HepG2 (cell line): Measurements from ENCODE around the gene CISD1. TPM values are rescaled to one million over a fixed set of nuclear protein-coding genes. Genes with fewer than 3 reads are reported as not detected.
A peak's percentile ranks its signal among the peaks of the same experiment; 100 is the strongest.

Experiments used
- ARNTL ChIP-seq: sonication (generic); formaldehyde crosslinking; IDR thresholded peaks from 2 replicates; pipeline ENCODE4 v1.4.0; 2020; ENCODE audit warnings: mild to moderate bottlenecking, missing genetic modification reagents
- FOXM1 ChIP-seq: sonication (generic); formaldehyde crosslinking; IDR thresholded peaks from 2 replicates; pipeline ENCODE4 v1.5.0; 2020; ENCODE audit warnings: missing genetic modification reagents
- HDAC2 ChIP-seq: sonication (generic); formaldehyde crosslinking; IDR thresholded peaks from 2 replicates; pipeline ENCODE4 v1.4.0; 2020; ENCODE audit warnings: missing genetic modification reagents
- MED13 ChIP-seq: sonication (generic); formaldehyde crosslinking; IDR thresholded peaks from 2 replicates; pipeline ENCODE4 v1.5.0; 2020; ENCODE audit warnings: missing genetic modification reagents
- ONECUT2 ChIP-seq: sonication (generic); formaldehyde crosslinking; IDR thresholded peaks from 2 replicates; pipeline ENCODE4 v1.4.0; 2020; ENCODE audit warnings: missing genetic modification reagents
- PHB2 ChIP-seq: fragments of 450-650 bp; IDR thresholded peaks from 2 replicates; pipeline ENCODE4 v1.6.1; 2018; ENCODE audit not compliant: partially characterized antibody
- ZC3H4 ChIP-seq: sonication (generic); formaldehyde crosslinking; IDR thresholded peaks from 2 replicates; pipeline ENCODE4 v1.4.0; 2020; ENCODE audit warnings: missing genetic modification reagents, borderline replicate concordance
- ZMAT5 ChIP-seq: sonication (generic); formaldehyde crosslinking; IDR thresholded peaks from 2 replicates; pipeline ENCODE4 v1.5.0; 2020; ENCODE audit warnings: mild to moderate bottlenecking, low read depth, missing genetic modification reagents, borderline replicate concordance
- ZNF34 ChIP-seq: sonication (generic); formaldehyde crosslinking; IDR thresholded peaks from 2 replicates; pipeline ENCODE4 v1.4.0; 2020; ENCODE audit warnings: mild to moderate bottlenecking, missing genetic modification reagents, borderline replicate concordance
- ZNF619 ChIP-seq: sonication (generic); formaldehyde crosslinking; IDR thresholded peaks from 2 replicates; pipeline ENCODE4 v1.4.0; 2020; ENCODE audit warnings: mild to moderate bottlenecking, missing genetic modification reagents
- ZNF709 ChIP-seq: sonication (generic); formaldehyde crosslinking; IDR thresholded peaks from 2 replicates; pipeline ENCODE4 v1.5.0; 2020; ENCODE audit warnings: mild to moderate bottlenecking, missing genetic modification reagents
- ZNF770 ChIP-seq: sonication (generic); formaldehyde crosslinking; IDR thresholded peaks from 2 replicates; pipeline ENCODE4 v1.5.0; 2020; ENCODE audit warnings: mild to moderate bottlenecking, missing genetic modification reagents
- ZNF784 ChIP-seq: sonication (generic); formaldehyde crosslinking; IDR thresholded peaks from 2 replicates; pipeline ENCODE4 v1.5.1; 2020; ENCODE audit warnings: missing genetic modification reagents, mild to moderate bottlenecking, borderline replicate concordance
- ZSCAN31 ChIP-seq: sonication (generic); formaldehyde crosslinking; IDR thresholded peaks from 2 replicates; pipeline ENCODE4 v1.5.0; 2020; ENCODE audit warnings: low read depth, mild to moderate bottlenecking, missing genetic modification reagents
- polyA plus RNA-seq, 8 experiments: library from polyadenylated mRNA; depleted of rRNA in 3 of 8; stranded (reverse) in 7 of 8; unstranded in 1 of 8; fragments of >200 nt; fragmentation: Illumina TruSeq in 4 of 8; extraction: Trizol in 4 of 8; gene quantifications; 2 replicates each; pipeline versions ENCODE4 v1.2.1 to v1.2.3, GENCODE V29; 2011 to 2016; ENCODE audit warnings: low read depth in 4 of 8, missing spikeins in 1 of 8, mixed read lengths in 1 of 8; ENCODE audit not compliant: insufficient read depth in 1 of 8
- total RNA-seq, 5 experiments: library from RNA; depleted of rRNA; stranded (reverse); fragments of >200 nt; fragmentation: Illumina TruSeq; extraction: Trizol; gene quantifications; 2 replicates each; pipeline ENCODE4 v1.2.3, GENCODE V29; 2016; ENCODE audit warnings: low read depth in 1 of 5
- TF ChIP-seq, protein P1 (sequence below): sonication (generic); formaldehyde crosslinking; IDR thresholded peaks from 2 replicates; pipeline ENCODE4 v1.4.0; 2020; ENCODE audit warnings: missing genetic modification reagents, borderline replicate concordance
- TF ChIP-seq, protein P2 (sequence below): sonication (generic); formaldehyde crosslinking; IDR thresholded peaks from 2 replicates; pipeline ENCODE4 v1.4.0; 2020; ENCODE audit warnings: missing genetic modification reagents

Gene CISD1
- total and polyA plus RNA-seq, 2 of the 13 experiments (the other 11 are each of a cell fraction or from before 2014, with no cell fraction given) = 63.4 to 78.9 TPM

- TF ChIP-seq, protein P1, sequence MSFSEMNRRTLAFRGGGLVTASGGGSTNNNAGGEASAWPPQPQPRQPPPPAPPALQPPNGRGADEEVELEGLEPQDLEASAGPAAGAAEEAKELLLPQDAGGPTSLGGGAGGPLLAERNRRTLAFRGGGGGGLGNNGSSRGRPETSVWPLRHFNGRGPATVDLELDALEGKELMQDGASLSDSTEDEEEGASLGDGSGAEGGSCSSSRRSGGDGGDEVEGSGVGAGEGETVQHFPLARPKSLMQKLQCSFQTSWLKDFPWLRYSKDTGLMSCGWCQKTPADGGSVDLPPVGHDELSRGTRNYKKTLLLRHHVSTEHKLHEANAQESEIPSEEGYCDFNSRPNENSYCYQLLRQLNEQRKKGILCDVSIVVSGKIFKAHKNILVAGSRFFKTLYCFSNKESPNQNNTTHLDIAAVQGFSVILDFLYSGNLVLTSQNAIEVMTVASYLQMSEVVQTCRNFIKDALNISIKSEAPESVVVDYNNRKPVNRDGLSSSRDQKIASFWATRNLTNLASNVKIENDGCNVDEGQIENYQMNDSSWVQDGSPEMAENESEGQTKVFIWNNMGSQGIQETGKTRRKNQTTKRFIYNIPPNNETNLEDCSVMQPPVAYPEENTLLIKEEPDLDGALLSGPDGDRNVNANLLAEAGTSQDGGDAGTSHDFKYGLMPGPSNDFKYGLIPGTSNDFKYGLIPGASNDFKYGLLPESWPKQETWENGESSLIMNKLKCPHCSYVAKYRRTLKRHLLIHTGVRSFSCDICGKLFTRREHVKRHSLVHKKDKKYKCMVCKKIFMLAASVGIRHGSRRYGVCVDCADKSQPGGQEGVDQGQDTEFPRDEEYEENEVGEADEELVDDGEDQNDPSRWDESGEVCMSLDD (CRISPR knock-in tag) = 0 out of 2 replicates have a peak, but pooled peaks have one; percentile 81
- TF ChIP-seq ONECUT2 (CRISPR knock-in tag) (no peak), ZNF770 (CRISPR knock-in tag) (peak; percentile 66; the same call in 1 of the 2 replicates), ZMAT5 (no peak; the same call in 1 of the 2 replicates), HDAC2 (CRISPR knock-in tag) (peak; percentile 84), ZNF709 (peak; percentile 93; the same call in 1 of the 2 replicates), PHB2 (no peak), ZC3H4 (CRISPR knock-in tag) (0 out of 2 replicates have a peak, but pooled peaks have one; percentile 42), MED13 (CRISPR knock-in tag) (peak; percentile 65), FOXM1 (no peak), ZSCAN31 (CRISPR knock-in tag) (peak; percentile 95), ARNTL (CRISPR knock-in tag) (peak; percentile 84), ZNF619 (CRISPR knock-in tag) (0 out of 2 replicates have a peak, but pooled peaks have one; percentile 34), ZNF784 (peak; percentile 45; the same call in 1 of the 2 replicates), ZNF34 (CRISPR knock-in tag) (no peak)
- TF ChIP-seq, protein P2, sequence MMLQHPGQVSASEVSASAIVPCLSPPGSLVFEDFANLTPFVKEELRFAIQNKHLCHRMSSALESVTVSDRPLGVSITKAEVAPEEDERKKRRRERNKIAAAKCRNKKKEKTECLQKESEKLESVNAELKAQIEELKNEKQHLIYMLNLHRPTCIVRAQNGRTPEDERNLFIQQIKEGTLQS (CRISPR knock-in tag) = peak; percentile 46; the same call in 1 of the 2 replicates
These were observed at the start of gene CISD1 (continued) for GRCh38 chr10:58268946-58269781.
